Suprapubic skin (tissue), 4 donors: ENCODE measurements around the gene NHSL1. TPM values are rescaled to one million over a fixed set of nuclear protein-coding genes. Genes with fewer than 3 reads are reported as not detected.

Source experiments
- DNase-seq, 2 donors: peaks; one replicate each; pipeline ENCODE4 v3.0.0-alpha.2; 2019; ENCODE audit warnings: low spot score in 2 of 2
- H3K27ac ChIP-seq: fragments of 200-600 bp; sonication (generic); one replicate; pipeline ENCODE4 v1.5.1; 2019
- H3K27me3 ChIP-seq: fragments of 200-600 bp; sonication (generic); one replicate; pipeline ENCODE4 v1.5.1; 2019
- H3K36me3 ChIP-seq: fragments of 200-600 bp; sonication (generic); one replicate; pipeline ENCODE4 v1.5.1; 2019
- H3K4me1 ChIP-seq: fragments of 200-600 bp; sonication (generic); one replicate; pipeline ENCODE4 v1.5.1; 2019
- H3K4me3 ChIP-seq: fragments of 200-600 bp; sonication (generic); one replicate; pipeline ENCODE4 v1.5.1; 2019; ENCODE audit warnings: mild to moderate bottlenecking
- H3K9me3 ChIP-seq: fragments of 200-600 bp; sonication (generic); one replicate; pipeline ENCODE4 v1.5.1; 2019
- EP300 ChIP-seq: sonication (generic); formaldehyde crosslinking; IDR thresholded peaks from one replicate; pipeline ENCODE4 v1.6.1; 2017; ENCODE audit warnings: antibody characterized with exemption
- POLR2A ChIP-seq, 2 donors: fragments of 450-650 bp; IDR thresholded peaks; one replicate each; pipeline ENCODE4 v1.6.1; 2017; ENCODE audit warnings: antibody characterized with exemption in 2 of 2, mild to moderate bottlenecking in 2 of 2, moderate library complexity in 2 of 2
- POLR2AphosphoS5 ChIP-seq, 3 donors: sonication (generic); formaldehyde crosslinking; IDR thresholded peaks; one replicate each; pipeline ENCODE4 v1.6.1; 2017; ENCODE audit warnings: antibody characterized with exemption in 3 of 3
- WGBS: methylation state at CpG from one replicate; pipeline ENCODE4 v1.1.5; 2018; 5-methylcytosine and 5-hydroxymethylcytosine counted together
- total RNA-seq, 4 donors: library from RNA; depleted of rRNA; stranded (reverse); fragments of >200 nt; gene quantifications; one replicate each; pipeline ENCODE4 v1.1.0, GENCODE V29; 2016
- TF ChIP-seq, protein P1 (sequence below), 2 donors: fragments of 200-600 bp in 1 of 2; fragments of 450-650 bp in 1 of 2; sonication (generic) in 1 of 2; IDR thresholded peaks; one replicate each; pipeline ENCODE4 v1.5.1; 2016 to 2019; ENCODE audit warnings: antibody characterized with exemption in 2 of 2, mild to moderate bottlenecking in 1 of 2, moderate library complexity in 1 of 2

Gene NHSL1
- total RNA-seq, 4 donors from 2014 or later, result 62.6 to 105 (median 79.8) TPM

DNA sequence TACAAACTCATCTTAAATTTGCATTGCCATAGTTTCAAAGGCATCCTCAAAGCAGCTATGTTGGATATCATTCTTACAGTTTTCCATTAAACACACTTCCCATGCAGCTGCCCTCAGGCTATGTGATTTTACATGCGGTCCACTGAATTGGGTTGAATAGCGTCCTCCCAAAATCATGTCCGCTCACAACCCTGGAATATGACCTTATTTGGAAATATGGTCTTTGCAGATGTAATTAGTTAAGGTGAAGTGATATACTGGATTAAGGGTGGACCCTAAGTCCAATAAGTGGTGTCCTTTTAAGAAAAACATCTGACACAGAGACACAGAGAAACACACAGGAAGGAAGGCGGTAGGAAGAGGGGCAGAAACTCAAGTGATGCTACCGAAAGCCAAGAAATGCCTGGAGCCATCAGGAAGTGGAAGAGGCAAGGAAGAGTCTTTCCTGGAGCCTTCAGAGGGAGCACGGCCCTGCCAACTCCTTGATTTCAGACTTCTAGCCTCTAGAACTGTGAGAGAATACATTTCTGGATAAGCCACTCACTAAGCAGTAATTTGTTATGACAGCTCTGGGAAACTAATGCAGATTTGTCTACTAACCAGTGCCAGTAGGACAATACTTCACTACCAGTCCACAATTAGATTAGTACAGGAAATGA lies 42.7 kb upstream of the NHSL1 start:
- H3K4me1 ChIP-seq, result peaks cover 37% of the 10 kb centered on the region
- 73% methylated on average over 6 of the region's 6 CpGs for WGBS
- H3K9me3 ChIP-seq, result no peaks in the 10 kb centered on the region
- no peaks in the 10 kb centered on the region for H3K27me3 ChIP-seq
- TF ChIP-seq, protein P1, sequence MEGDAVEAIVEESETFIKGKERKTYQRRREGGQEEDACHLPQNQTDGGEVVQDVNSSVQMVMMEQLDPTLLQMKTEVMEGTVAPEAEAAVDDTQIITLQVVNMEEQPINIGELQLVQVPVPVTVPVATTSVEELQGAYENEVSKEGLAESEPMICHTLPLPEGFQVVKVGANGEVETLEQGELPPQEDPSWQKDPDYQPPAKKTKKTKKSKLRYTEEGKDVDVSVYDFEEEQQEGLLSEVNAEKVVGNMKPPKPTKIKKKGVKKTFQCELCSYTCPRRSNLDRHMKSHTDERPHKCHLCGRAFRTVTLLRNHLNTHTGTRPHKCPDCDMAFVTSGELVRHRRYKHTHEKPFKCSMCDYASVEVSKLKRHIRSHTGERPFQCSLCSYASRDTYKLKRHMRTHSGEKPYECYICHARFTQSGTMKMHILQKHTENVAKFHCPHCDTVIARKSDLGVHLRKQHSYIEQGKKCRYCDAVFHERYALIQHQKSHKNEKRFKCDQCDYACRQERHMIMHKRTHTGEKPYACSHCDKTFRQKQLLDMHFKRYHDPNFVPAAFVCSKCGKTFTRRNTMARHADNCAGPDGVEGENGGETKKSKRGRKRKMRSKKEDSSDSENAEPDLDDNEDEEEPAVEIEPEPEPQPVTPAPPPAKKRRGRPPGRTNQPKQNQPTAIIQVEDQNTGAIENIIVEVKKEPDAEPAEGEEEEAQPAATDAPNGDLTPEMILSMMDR (IDR thresholded peaks at IDR 0.05), result no peak
- TF ChIP-seq EP300 (no peak), POLR2AphosphoS5 (IDR thresholded peaks at IDR 0.05) (no peak), POLR2A (IDR thresholded peaks at IDR 0.05) (no peak)
- peak overlapping the region; percentile 10 for H3K27ac ChIP-seq
- H3K4me3 ChIP-seq, result no peak overlapping the region
- no peak for DNase-seq
- H3K36me3 ChIP-seq, result no peaks in the 10 kb centered on the region

- Histone ChIP-seq H3K27me3 (no peaks in the 10 kb centered on the region), H3K9me3 (no peaks in the 10 kb centered on the region), H3K27ac (no peak overlapping the region), H3K4me3 (no peak overlapping the region), H3K36me3 (no peaks in the 10 kb centered on the region), H3K4me1 (peaks cover 32% of the 10 kb centered on the region)
- no peak for DNase-seq
- TF ChIP-seq, protein P1 (IDR thresholded peaks at IDR 0.05), result no peak
- TF ChIP-seq POLR2A (IDR thresholded peaks at IDR 0.05) (no peak), EP300 (no peak), POLR2AphosphoS5 (IDR thresholded peaks at IDR 0.05) (no peak)
- 58% methylated on average over 4 of the region's 4 CpGs for WGBS
These were observed 41.2 kb upstream of the NHSL1 start for GRCh38 chr6:138540468-138540867.

GRCh38 chr6:138539876-138540275 lies 40.6 kb upstream of the NHSL1 start:
- no peak overlapping the region for H3K27ac ChIP-seq

GRCh38 chr6:138538390-138539031 lies 39.2 kb upstream of the NHSL1 start:
- H3K27me3 ChIP-seq, result no peaks in the 10 kb centered on the region
- no peak overlapping the region for H3K4me3 ChIP-seq
- WGBS, result 50% methylated on average over 7 of the region's 7 CpGs
- H3K4me1 ChIP-seq, result peaks cover 32% of the 10 kb centered on the region
- no peak for DNase-seq
- H3K36me3 ChIP-seq, result no peaks in the 10 kb centered on the region
- no peaks in the 10 kb centered on the region for H3K9me3 ChIP-seq
- no peak for TF ChIP-seq POLR2A (IDR thresholded peaks at IDR 0.05)
- no peak overlapping the region for H3K27ac ChIP-seq

More at GRCh38 chr6:138539876-138540275, 40.6 kb upstream of the NHSL1 start:
- Histone ChIP-seq H3K4me3 (no peak overlapping the region), H3K4me1 (peaks cover 32% of the 10 kb centered on the region), H3K27me3 (no peaks in the 10 kb centered on the region), H3K36me3 (no peaks in the 10 kb centered on the region), H3K9me3 (no peaks in the 10 kb centered on the region)
- WGBS, result 26% methylated on average over 1 of the region's 1 CpG
- TF ChIP-seq POLR2AphosphoS5 (IDR thresholded peaks at IDR 0.05), result no peak
- DNase-seq, result no peak

- 63% methylated on average over 4 of the region's 4 CpGs for WGBS
- DNase-seq, result no peak
- Histone ChIP-seq H3K9me3 (no peaks in the 10 kb centered on the region), H3K4me3 (no peak overlapping the region), H3K4me1 (peaks cover 30% of the 10 kb centered on the region), H3K27ac (no peak overlapping the region), H3K36me3 (no peaks in the 10 kb centered on the region), H3K27me3 (no peaks in the 10 kb centered on the region)
- no peak for TF ChIP-seq POLR2A (IDR thresholded peaks at IDR 0.05)
These were observed 37.8 kb upstream of the NHSL1 start for GRCh38 chr6:138537106-138537505.

DNA sequence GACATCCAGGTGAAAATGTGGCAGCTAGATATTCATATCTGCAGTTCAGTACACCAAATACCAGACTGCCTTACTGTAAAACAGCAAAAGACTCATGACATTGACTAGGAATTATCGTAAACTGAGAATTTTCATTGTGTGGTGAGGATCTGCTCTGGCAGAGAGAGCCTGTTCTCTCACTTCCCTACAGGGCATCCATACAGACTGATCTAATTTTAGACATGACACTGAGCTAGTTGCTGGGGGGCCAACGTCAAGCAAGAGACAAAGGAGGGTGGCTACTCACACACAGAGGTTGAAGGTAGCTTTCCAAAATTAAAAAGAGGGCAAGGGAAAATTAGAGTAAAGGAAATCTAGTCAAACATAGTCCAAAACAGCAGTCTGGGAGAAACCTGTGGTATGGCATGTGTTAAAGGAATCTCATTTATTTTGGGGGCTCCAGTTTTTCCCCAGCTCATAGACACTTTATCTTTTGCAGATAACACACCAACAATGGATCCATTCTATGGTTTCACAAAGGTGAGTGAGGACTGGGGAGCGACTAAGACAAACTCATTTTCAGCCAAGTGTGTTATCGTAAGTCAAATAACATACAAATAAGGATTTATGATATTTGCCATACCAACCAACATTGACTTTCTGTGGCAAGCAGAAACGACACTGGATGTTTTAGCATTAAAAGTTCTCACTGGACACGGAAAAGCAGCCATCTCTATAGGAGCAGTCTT lies 36.6 kb upstream of the NHSL1 start:
- TF ChIP-seq, protein P1 (IDR thresholded peaks at IDR 0.05), result no peak
- TF ChIP-seq POLR2AphosphoS5 (IDR thresholded peaks at IDR 0.05) (no peak), EP300 (no peak), POLR2A (IDR thresholded peaks at IDR 0.05) (no peak)
- 77% methylated on average over 6 of the region's 6 CpGs for WGBS
- Histone ChIP-seq H3K4me3 (no peak overlapping the region), H3K27ac (no peak overlapping the region), H3K4me1 (peaks cover 21% of the 10 kb centered on the region), H3K9me3 (no peaks in the 10 kb centered on the region), H3K27me3 (no peaks in the 10 kb centered on the region), H3K36me3 (no peaks in the 10 kb centered on the region)
- no peak for DNase-seq
